ENCODE data around the gene LRRK1. TPM values are rescaled to one million over a fixed set of nuclear protein-coding genes. Genes with fewer than 3 reads are reported as not detected.

Gene LRRK1
- total RNA-seq, 1 experiment from 2014 or later, result 7.0 TPM

- Histone ChIP-seq H3K4me3 (ENCODE audit: low read length) (no peak overlapping the region), H3K9ac (ENCODE audit: low read length) (no peak overlapping the region), H3K27ac (ENCODE audit: low read length) (no peak overlapping the region), H3K79me2 (ENCODE audit: low read length) (no peaks in the 10 kb centered on the region), H3K9me3 (ENCODE audit: low read length) (no peaks in the 10 kb centered on the region), H3K27me3 (ENCODE audit: low read length) (no peaks in the 10 kb centered on the region), H3K9me2 (replicated peaks; ENCODE audit: low read length) (no peaks in the 10 kb centered on the region), H3K4me2 (ENCODE audit: low read length) (no peak overlapping the region), H4K20me1 (ENCODE audit: low read length) (no peaks in the 10 kb centered on the region), H3K4me1 (ENCODE audit: insufficient read depth, low read length) (no peaks in the 10 kb centered on the region), H2AFZ (ENCODE audit: low read length) (no peak overlapping the region), H3K36me3 (ENCODE audit: low read depth, low read length) (no peaks in the 10 kb centered on the region), H3F3A (ENCODE audit: low read length, unreplicated experiment) (no peaks in the 10 kb centered on the region)
- intact Hi-C loops (cut with micrococcal nuclease), result no loop called here
- ChIA-PET CTCF (no interaction called here), POLR2A (ENCODE audit: unreplicated experiment) (no interaction called here)
- BruUV-seq (replicated peaks), result no TSS peak
- no peak for ATAC-seq
- DNase-seq, result no peak
- TF ChIP-seq EZH2 (IDR thresholded peaks at IDR 0.05; ENCODE audit: low read length, unreplicated experiment) (no peak), EZH2phosphoT487 (IDR thresholded peaks at IDR 0.05; ENCODE audit: borderline replicate concordance, low read length) (no peak), CTCF (conservative IDR thresholded peaks at IDR 0.05; ENCODE audit: low read depth, low read length) (no peak)
Measured at GRCh38 chr15:100981086-100981485, 61.9 kb downstream of the LRRK1 start.

GRCh38 chr15:100983221-100983620, 64.1 kb downstream of the LRRK1 start:
- POLR2A ChIA-PET (ENCODE audit: unreplicated experiment), result no interaction called here
- no TSS peak for BruUV-seq (replicated peaks)

GRCh38 chr15:100985401-100985800, 66.2 kb downstream of the LRRK1 start:
- H3K36me3 ChIP-seq (ENCODE audit: low read depth, low read length), result no peaks in the 10 kb centered on the region
- H2AFZ ChIP-seq (ENCODE audit: low read length), result no peak overlapping the region
- intact Hi-C loops (cut with micrococcal nuclease), result no loop called here
- no peaks in the 10 kb centered on the region for H3K27me3 ChIP-seq (ENCODE audit: low read length)
- H4K20me1 ChIP-seq (ENCODE audit: low read length), result no peaks in the 10 kb centered on the region
- TF ChIP-seq EZH2 (IDR thresholded peaks at IDR 0.05; ENCODE audit: low read length, unreplicated experiment) (no peak), EZH2phosphoT487 (IDR thresholded peaks at IDR 0.05; ENCODE audit: borderline replicate concordance, low read length) (no peak), CTCF (conservative IDR thresholded peaks at IDR 0.05; ENCODE audit: low read depth, low read length) (no peak)
- H3K4me3 ChIP-seq (ENCODE audit: low read length), result no peak overlapping the region
- CTCF ChIA-PET, result no interaction called here
- BruUV-seq (replicated peaks), result no TSS peak
- no peaks in the 10 kb centered on the region for H3K4me1 ChIP-seq (ENCODE audit: insufficient read depth, low read length)
- H3K79me2 ChIP-seq (ENCODE audit: low read length), result no peaks in the 10 kb centered on the region
- H3K4me2 ChIP-seq (ENCODE audit: low read length), result no peak overlapping the region
- ATAC-seq (no peak), DNase-seq (no peak)
- POLR2A ChIA-PET (ENCODE audit: unreplicated experiment), result no interaction called here
- no peaks in the 10 kb centered on the region for H3K9me2 ChIP-seq (replicated peaks; ENCODE audit: low read length)
- H3K9ac ChIP-seq (ENCODE audit: low read length), result no peak overlapping the region
- H3K9me3 ChIP-seq (ENCODE audit: low read length), result no peaks in the 10 kb centered on the region
- H3F3A ChIP-seq (ENCODE audit: low read length, unreplicated experiment), result no peaks in the 10 kb centered on the region
- H3K27ac ChIP-seq (ENCODE audit: low read length), result no peak overlapping the region

More at GRCh38 chr15:100983221-100983620, 64.1 kb downstream of the LRRK1 start:
- Histone ChIP-seq H3F3A (ENCODE audit: low read length, unreplicated experiment) (no peaks in the 10 kb centered on the region), H3K27ac (ENCODE audit: low read length) (no peak overlapping the region), H3K4me3 (ENCODE audit: low read length) (no peak overlapping the region), H3K4me2 (ENCODE audit: low read length) (no peak overlapping the region), H3K27me3 (ENCODE audit: low read length) (no peaks in the 10 kb centered on the region), H3K4me1 (ENCODE audit: insufficient read depth, low read length) (no peaks in the 10 kb centered on the region), H2AFZ (ENCODE audit: low read length) (no peak overlapping the region), H3K9me2 (replicated peaks; ENCODE audit: low read length) (no peaks in the 10 kb centered on the region), H4K20me1 (ENCODE audit: low read length) (no peaks in the 10 kb centered on the region), H3K79me2 (ENCODE audit: low read length) (no peaks in the 10 kb centered on the region), H3K9me3 (ENCODE audit: low read length) (no peaks in the 10 kb centered on the region), H3K9ac (ENCODE audit: low read length) (no peak overlapping the region), H3K36me3 (ENCODE audit: low read depth, low read length) (no peaks in the 10 kb centered on the region)
- TF ChIP-seq CTCF (conservative IDR thresholded peaks at IDR 0.05; ENCODE audit: low read depth, low read length), result no peak
- TF ChIP-seq EZH2phosphoT487 (IDR thresholded peaks at IDR 0.05; ENCODE audit: borderline replicate concordance, low read length), result no peak
- TF ChIP-seq EZH2 (IDR thresholded peaks at IDR 0.05; ENCODE audit: low read length, unreplicated experiment), result no peak
- CTCF ChIA-PET, result no interaction called here
- intact Hi-C loops (cut with micrococcal nuclease), result no loop called here
- DNase-seq (no peak), ATAC-seq (no peak)
